IMR-90 (cell line): ENCODE measurements around the gene RPP25.

Source experiments
- BHLHE40 ChIP-seq: fragments of 150-350 bp; IDR thresholded peaks from 2 replicates; pipeline ENCODE4 v1.6.1; 2016; ENCODE audit warnings: mild to moderate bottlenecking, low read depth, low read length
- CTCF ChIP-seq: conservative IDR thresholded peaks from 2 replicates; pipeline ENCODE4 v1.5.1; 2012; ENCODE audit warnings: mild to moderate bottlenecking, low read depth, low read length, improper control_type of control experiment
- MXI1 ChIP-seq: IDR thresholded peaks from 2 replicates; pipeline ENCODE4 v1.6.1; 2012; ENCODE audit warnings: low read depth, mild to moderate bottlenecking, low read length, moderate library complexity, borderline replicate concordance
- POLR2A ChIP-seq: IDR thresholded peaks from 2 replicates; pipeline ENCODE4 v1.6.1; 2012; ENCODE audit warnings: mild to moderate bottlenecking, low read depth, low read length
- RAD21 ChIP-seq: IDR thresholded peaks from 2 replicates; pipeline ENCODE4 v1.6.1; 2012; ENCODE audit warnings: low read length, improper control_type of control experiment
- USF2 ChIP-seq: fragments of 150-350 bp; IDR thresholded peaks from 2 replicates; pipeline ENCODE4 v1.6.1; 2017; ENCODE audit warnings: mild to moderate bottlenecking, antibody characterized with exemption, low read length, low read depth

- no peak for TF ChIP-seq POLR2A
- no peak for TF ChIP-seq CTCF
- TF ChIP-seq BHLHE40, result no peak
- no peak for TF ChIP-seq USF2
- no peak for TF ChIP-seq RAD21
- no peak for TF ChIP-seq MXI1
Measured at GRCh38 chr15:74997543-74997942, 41.0 kb upstream of the RPP25 start.
